ENCODE data around the gene EYS.

The EYS gene

GRCh38 chr6:64723327-64724058 lies 983.5 kb downstream of the EYS start:
- no peak overlapping the region for H3K4me3 ChIP-seq (ENCODE audit: low read depth, low read length)
- DNase-seq (ENCODE audit: low read depth, low spot score): no peak
- in situ Hi-C loops (cut with HindIII; ENCODE audit: low sequenced_read_pairs): no loop called here
- no peak for TF ChIP-seq CTCF (IDR thresholded peaks at IDR 0.05; ENCODE audit: low read depth, low read length)

- in situ Hi-C loops (cut with HindIII; ENCODE audit: low sequenced_read_pairs): no loop called here
- no peak overlapping the region for H3K4me3 ChIP-seq (ENCODE audit: low read depth, low read length)
- DNase-seq (ENCODE audit: low read depth, low spot score): no peak
- TF ChIP-seq CTCF (IDR thresholded peaks at IDR 0.05; ENCODE audit: low read depth, low read length): no peak
Observed at GRCh38 chr6:64721865-64722264, 985.2 kb downstream of the EYS start.

- in situ Hi-C loops (cut with HindIII; ENCODE audit: low sequenced_read_pairs): no loop called here
- no peak for DNase-seq (ENCODE audit: low read depth, low spot score)
- TF ChIP-seq CTCF (IDR thresholded peaks at IDR 0.05; ENCODE audit: low read depth, low read length): no peak
- H3K4me3 ChIP-seq (ENCODE audit: low read depth, low read length): no peak overlapping the region
Observed at GRCh38 chr6:64717281-64717680, 989.7 kb downstream of the EYS start.

GRCh38 chr6:64715624-64716023 lies 991.4 kb downstream of the EYS start:
- TF ChIP-seq CTCF (IDR thresholded peaks at IDR 0.05; ENCODE audit: low read depth, low read length): no peak
- no peak for DNase-seq (ENCODE audit: low read depth, low spot score)
- no peak overlapping the region for H3K4me3 ChIP-seq (ENCODE audit: low read depth, low read length)
- in situ Hi-C loops (cut with HindIII; ENCODE audit: low sequenced_read_pairs): no loop called here

GRCh38 chr6:64714073-64714472 lies 993.0 kb downstream of the EYS start:
- TF ChIP-seq CTCF (IDR thresholded peaks at IDR 0.05; ENCODE audit: low read depth, low read length): no peak
- DNase-seq (ENCODE audit: low read depth, low spot score): no peak
- in situ Hi-C loops (cut with HindIII; ENCODE audit: low sequenced_read_pairs): no loop called here
- no peak overlapping the region for H3K4me3 ChIP-seq (ENCODE audit: low read depth, low read length)

GRCh38 chr6:64713175-64713574 lies 993.9 kb downstream of the EYS start:
- H3K4me3 ChIP-seq (ENCODE audit: low read depth, low read length): no peak overlapping the region
- DNase-seq (ENCODE audit: low read depth, low spot score): no peak
- TF ChIP-seq CTCF (IDR thresholded peaks at IDR 0.05; ENCODE audit: low read depth, low read length): no peak
- in situ Hi-C loops (cut with HindIII; ENCODE audit: low sequenced_read_pairs): no loop called here
